Large intestine (tissue), 3 donors: ENCODE data around the gene CCDC127. TPM values are rescaled to one million over a fixed set of nuclear protein-coding genes. Genes with fewer than 3 reads are reported as not detected.
"Not testable (repeated sequence)": the region's sequence is repeated elsewhere in the genome, so short reads cannot be mapped to it uniquely, and the experiment has no call there.

Experiments used
- DNase-seq, 2 donors: peaks; one replicate each; pipeline versions ENCODE4 v3.0.0 to v3.0.0-alpha.2; 2013
- H3K27ac ChIP-seq: one replicate; pipeline ENCODE4 v1.5.1; 2013; ENCODE audit warnings: low read length
- H3K27me3 ChIP-seq: 2 replicates; pipeline ENCODE4 v1.6.1; 2013; ENCODE audit warnings: low read length; ENCODE audit not compliant: control insufficient read depth, insufficient read depth
- H3K36me3 ChIP-seq: 2 replicates; pipeline ENCODE4 v1.6.1; 2013; ENCODE audit warnings: low read length; ENCODE audit not compliant: control insufficient read depth, insufficient read depth
- H3K4me1 ChIP-seq: one replicate; pipeline ENCODE4 v1.6.1; 2013; ENCODE audit warnings: low read length; ENCODE audit not compliant: control insufficient read depth, insufficient read depth
- H3K4me3 ChIP-seq: one replicate; pipeline ENCODE4 v1.5.1; 2013; ENCODE audit warnings: low read length
- H3K9me3 ChIP-seq: one replicate; pipeline ENCODE4 v1.6.1; 2013; ENCODE audit warnings: mild to moderate bottlenecking, low read depth, low read length, moderate library complexity; ENCODE audit not compliant: control insufficient read depth
- WGBS: methylation state at CpG from one replicate; pipeline ENCODE4 v1.1.5; 2013; ENCODE audit warnings: low lambda C conversion rate; ENCODE audit not compliant: insufficient coverage; 5-methylcytosine and 5-hydroxymethylcytosine counted together
- polyA plus RNA-seq: library from polyadenylated mRNA; unstranded; fragments of 120-200 nt; gene quantifications from one replicate; pipeline ENCODE4 v1.2.1, GENCODE V29; 2013

The CCDC127 gene
- polyA plus RNA-seq, 1 donor = 6.9 TPM

GRCh38 chr5:235527-235926 is 17.6 kb upstream of the CCDC127 start:
- WGBS = no CpG with 5 or more reads among the region's 9 CpGs
- DNase-seq = not testable (repeated sequence)
- H3K36me3 ChIP-seq = peaks cover 56% of the 10 kb centered on the region

GRCh38 chr5:234450-234849 is 16.5 kb upstream of the CCDC127 start:
- no peak for DNase-seq
- H3K4me3 ChIP-seq = no peak overlapping the region
- no peaks in the 10 kb centered on the region for H3K27me3 ChIP-seq
- peaks cover 55% of the 10 kb centered on the region for H3K36me3 ChIP-seq
- WGBS = 90% methylated on average over 2 of the region's 8 CpGs
- no peaks in the 10 kb centered on the region for H3K4me1 ChIP-seq
- no peak overlapping the region for H3K27ac ChIP-seq
- H3K9me3 ChIP-seq = no peaks in the 10 kb centered on the region

More at GRCh38 chr5:235527-235926, 17.6 kb upstream of the CCDC127 start:
- not testable (repeated sequence) for H3K27ac ChIP-seq, H3K4me3 ChIP-seq, H3K4me1 ChIP-seq, H3K27me3 ChIP-seq, H3K9me3 ChIP-seq

- not testable (repeated sequence) for H3K27me3 ChIP-seq, DNase-seq, H3K27ac ChIP-seq, H3K4me1 ChIP-seq, H3K9me3 ChIP-seq, H3K4me3 ChIP-seq
- no CpG with 5 or more reads among the region's 20 CpGs for WGBS
- H3K36me3 ChIP-seq = peaks cover 56% of the 10 kb centered on the region
Measured at GRCh38 chr5:233426-233825, 15.5 kb upstream of the CCDC127 start.

GRCh38 chr5:231661-232060 is 13.7 kb upstream of the CCDC127 start:
- Histone ChIP-seq H3K4me3 (no peak overlapping the region), H3K9me3 (no peaks in the 10 kb centered on the region), H3K27me3 (no peaks in the 10 kb centered on the region), H3K27ac (no peak overlapping the region), H3K4me1 (no peaks in the 10 kb centered on the region), H3K36me3 (peaks cover 69% of the 10 kb centered on the region)
- no peak for DNase-seq
- WGBS = no CpG with 5 or more reads among the region's 13 CpGs

- H3K4me3 ChIP-seq = no peak overlapping the region
- H3K9me3 ChIP-seq = no peaks in the 10 kb centered on the region
- no peaks in the 10 kb centered on the region for H3K27me3 ChIP-seq
- H3K36me3 ChIP-seq = peaks cover 72% of the 10 kb centered on the region
- no CpG with 5 or more reads among the region's 14 CpGs for WGBS
- no peak for DNase-seq
- no peaks in the 10 kb centered on the region for H3K4me1 ChIP-seq
- no peak overlapping the region for H3K27ac ChIP-seq
Measured at GRCh38 chr5:230711-231110, 12.8 kb upstream of the CCDC127 start.

GRCh38 chr5:228886-229285 is 10.9 kb upstream of the CCDC127 start:
- DNase-seq = no peak
- Histone ChIP-seq H3K27me3 (no peaks in the 10 kb centered on the region), H3K4me1 (no peaks in the 10 kb centered on the region), H3K9me3 (no peaks in the 10 kb centered on the region), H3K36me3 (peaks cover 78% of the 10 kb centered on the region), H3K27ac (no peak overlapping the region), H3K4me3 (no peak overlapping the region)
- WGBS = 67% methylated on average over 2 of the region's 3 CpGs

GRCh38 chr5:227375-227774 is 9.4 kb upstream of the CCDC127 start:
- not testable (repeated sequence) for H3K9me3 ChIP-seq

GRCh38 chr5:225334-225733 is 7.4 kb upstream of the CCDC127 start:
- peaks cover 4% of the 10 kb centered on the region for H3K4me1 ChIP-seq
- no peaks in the 10 kb centered on the region for H3K9me3 ChIP-seq
- DNase-seq = no peak
- 100% methylated on average over 1 of the region's 14 CpGs for WGBS
- no peaks in the 10 kb centered on the region for H3K27me3 ChIP-seq
- no peak overlapping the region for H3K4me3 ChIP-seq
- peaks cover 56% of the 10 kb centered on the region for H3K36me3 ChIP-seq
- no peak overlapping the region for H3K27ac ChIP-seq

More at GRCh38 chr5:227375-227774, 9.4 kb upstream of the CCDC127 start:
- H3K4me1 ChIP-seq, H3K27ac ChIP-seq, H3K27me3 ChIP-seq, DNase-seq, H3K4me3 ChIP-seq: not testable (repeated sequence)
- no CpG with 5 or more reads among the region's 17 CpGs for WGBS
- peaks cover 71% of the 10 kb centered on the region for H3K36me3 ChIP-seq

GRCh38 chr5:223791-224190 is 5.8 kb upstream of the CCDC127 start:
- DNase-seq = no peak
- Histone ChIP-seq H3K27me3 (no peaks in the 10 kb centered on the region), H3K4me1 (peaks cover 8% of the 10 kb centered on the region), H3K9me3 (no peaks in the 10 kb centered on the region), H3K27ac (no peak overlapping the region), H3K4me3 (no peak overlapping the region), H3K36me3 (peaks cover 43% of the 10 kb centered on the region)
- 60% methylated on average over 1 of the region's 6 CpGs for WGBS

- not testable (repeated sequence) for H3K4me1 ChIP-seq, H3K9me3 ChIP-seq, DNase-seq, H3K27ac ChIP-seq, H3K27me3 ChIP-seq, H3K4me3 ChIP-seq
- WGBS = no CpG with 5 or more reads among the region's 6 CpGs
- peaks cover 39% of the 10 kb centered on the region for H3K36me3 ChIP-seq
Measured at GRCh38 chr5:222951-223715, 5.2 kb upstream of the CCDC127 start.

GRCh38 chr5:219991-220390 is 2.0 kb upstream of the CCDC127 start:
- Histone ChIP-seq H3K27ac (peak overlapping the region; percentile 65), H3K4me1 (peaks cover 8% of the 10 kb centered on the region), H3K4me3 (peak overlapping the region; percentile 95), H3K27me3 (no peaks in the 10 kb centered on the region), H3K36me3 (peaks cover 12% of the 10 kb centered on the region), H3K9me3 (no peaks in the 10 kb centered on the region)
- 66% methylated on average over 2 of the region's 4 CpGs for WGBS
- peak in 1 of 2 donors; percentile 51 for DNase-seq
